ENCODE data around the gene CD274.

The CD274 gene

GRCh38 chr9:5466005-5466404 lies 15.7 kb downstream of the CD274 start:
- Histone ChIP-seq H3K36me3 (ENCODE audit: insufficient read depth, low read length) (no peaks in the 10 kb centered on the region), H4K20me1 (ENCODE audit: insufficient read depth, low read length) (no peaks in the 10 kb centered on the region), H3K4me2 (ENCODE audit: insufficient read depth, low read length) (no peak overlapping the region), H3K4me1 (ENCODE audit: insufficient read depth, low read length) (no peaks in the 10 kb centered on the region), H3K27ac (ENCODE audit: low read length) (no peak overlapping the region), H3K79me2 (ENCODE audit: insufficient read depth, low read length) (no peaks in the 10 kb centered on the region), H3K27me3 (ENCODE audit: insufficient read depth, low read length, poor library complexity) (no peaks in the 10 kb centered on the region), H3K9me3 (ENCODE audit: insufficient read depth, low read length, severe bottlenecking) (no peaks in the 10 kb centered on the region), H2AFZ (ENCODE audit: low read depth, low read length) (no peak overlapping the region), H3K9ac (ENCODE audit: low read depth, low read length) (no peak overlapping the region), H3K4me3 (ENCODE audit: low read depth in 1 of 2, low read length in 2 of 2) (no peak overlapping the region)
- TF ChIP-seq EZH2 (IDR thresholded peaks at IDR 0.05; ENCODE audit: borderline replicate concordance, low read depth, low read length, severe bottlenecking) = no peak
- TF ChIP-seq, protein P1, sequence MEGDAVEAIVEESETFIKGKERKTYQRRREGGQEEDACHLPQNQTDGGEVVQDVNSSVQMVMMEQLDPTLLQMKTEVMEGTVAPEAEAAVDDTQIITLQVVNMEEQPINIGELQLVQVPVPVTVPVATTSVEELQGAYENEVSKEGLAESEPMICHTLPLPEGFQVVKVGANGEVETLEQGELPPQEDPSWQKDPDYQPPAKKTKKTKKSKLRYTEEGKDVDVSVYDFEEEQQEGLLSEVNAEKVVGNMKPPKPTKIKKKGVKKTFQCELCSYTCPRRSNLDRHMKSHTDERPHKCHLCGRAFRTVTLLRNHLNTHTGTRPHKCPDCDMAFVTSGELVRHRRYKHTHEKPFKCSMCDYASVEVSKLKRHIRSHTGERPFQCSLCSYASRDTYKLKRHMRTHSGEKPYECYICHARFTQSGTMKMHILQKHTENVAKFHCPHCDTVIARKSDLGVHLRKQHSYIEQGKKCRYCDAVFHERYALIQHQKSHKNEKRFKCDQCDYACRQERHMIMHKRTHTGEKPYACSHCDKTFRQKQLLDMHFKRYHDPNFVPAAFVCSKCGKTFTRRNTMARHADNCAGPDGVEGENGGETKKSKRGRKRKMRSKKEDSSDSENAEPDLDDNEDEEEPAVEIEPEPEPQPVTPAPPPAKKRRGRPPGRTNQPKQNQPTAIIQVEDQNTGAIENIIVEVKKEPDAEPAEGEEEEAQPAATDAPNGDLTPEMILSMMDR (IDR thresholded peaks at IDR 0.05; ENCODE audit: borderline replicate concordance, extremely low read depth, low read length, poor library complexity, severe bottlenecking) = no peak
- no peak for DNase-seq
- no peak for ATAC-seq (ENCODE audit: insufficient read depth, low read depth)

DNA sequence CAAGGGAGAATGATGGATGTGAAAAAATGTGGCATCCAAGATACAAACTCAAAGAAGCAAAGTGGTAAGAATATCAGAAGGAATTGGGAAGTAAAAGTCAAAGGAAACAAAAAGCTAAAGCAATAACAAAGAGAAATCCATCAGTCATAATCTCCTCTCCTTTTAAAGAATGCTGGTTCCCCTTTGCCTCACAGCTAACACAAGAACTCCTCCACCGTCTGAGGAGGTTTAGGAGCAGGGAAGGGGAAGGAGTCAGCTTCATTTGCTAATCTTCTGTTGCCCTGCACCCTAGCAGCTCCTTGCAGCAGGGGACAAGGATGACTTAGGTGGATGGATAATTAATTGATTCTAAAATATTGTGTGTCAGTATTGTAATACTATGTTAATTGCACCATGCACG lies 16.4 kb downstream of the CD274 start:
- Histone ChIP-seq H3K4me2 (ENCODE audit: insufficient read depth, low read length) (no peak overlapping the region), H3K27me3 (ENCODE audit: insufficient read depth, low read length, poor library complexity) (no peaks in the 10 kb centered on the region)
- ATAC-seq (ENCODE audit: insufficient read depth, low read depth) = no peak

GRCh38 chr9:5468850-5469249 lies 18.5 kb downstream of the CD274 start:
- no peak overlapping the region for H3K4me2 ChIP-seq (ENCODE audit: insufficient read depth, low read length)
- no peaks in the 10 kb centered on the region for H3K4me1 ChIP-seq (ENCODE audit: insufficient read depth, low read length)
- H3K27ac ChIP-seq (ENCODE audit: low read length) = no peak overlapping the region
- H3K27me3 ChIP-seq (ENCODE audit: insufficient read depth, low read length, poor library complexity) = no peaks in the 10 kb centered on the region
- no peak overlapping the region for H3K9ac ChIP-seq (ENCODE audit: low read depth, low read length)
- H4K20me1 ChIP-seq (ENCODE audit: insufficient read depth, low read length) = no peaks in the 10 kb centered on the region
- H3K79me2 ChIP-seq (ENCODE audit: insufficient read depth, low read length) = no peaks in the 10 kb centered on the region
- no peak overlapping the region for H3K4me3 ChIP-seq (ENCODE audit: low read depth in 1 of 2, low read length in 2 of 2)
- no peaks in the 10 kb centered on the region for H3K36me3 ChIP-seq (ENCODE audit: insufficient read depth, low read length)
- H2AFZ ChIP-seq (ENCODE audit: low read depth, low read length) = no peak overlapping the region
- ATAC-seq (ENCODE audit: insufficient read depth, low read depth) (no peak), DNase-seq (no peak)
- TF ChIP-seq, protein P1 (IDR thresholded peaks at IDR 0.05; ENCODE audit: borderline replicate concordance, extremely low read depth, low read length, poor library complexity, severe bottlenecking) = no peak
- H3K9me3 ChIP-seq (ENCODE audit: insufficient read depth, low read length, severe bottlenecking) = no peaks in the 10 kb centered on the region

More for the DNA sequence above, 16.4 kb downstream of the CD274 start:
- no peaks in the 10 kb centered on the region for H4K20me1 ChIP-seq (ENCODE audit: insufficient read depth, low read length)
- H3K4me3 ChIP-seq (ENCODE audit: low read depth in 1 of 2, low read length in 2 of 2) = no peak overlapping the region
- no peak for DNase-seq
- no peak overlapping the region for H3K9ac ChIP-seq (ENCODE audit: low read depth, low read length)
- no peaks in the 10 kb centered on the region for H3K36me3 ChIP-seq (ENCODE audit: insufficient read depth, low read length)
- H2AFZ ChIP-seq (ENCODE audit: low read depth, low read length) = no peak overlapping the region
- TF ChIP-seq, protein P1 (IDR thresholded peaks at IDR 0.05; ENCODE audit: borderline replicate concordance, extremely low read depth, low read length, poor library complexity, severe bottlenecking) = no peak
- no peak for TF ChIP-seq EZH2 (IDR thresholded peaks at IDR 0.05; ENCODE audit: borderline replicate concordance, low read depth, low read length, severe bottlenecking)
- H3K27ac ChIP-seq (ENCODE audit: low read length) = no peak overlapping the region
- H3K9me3 ChIP-seq (ENCODE audit: insufficient read depth, low read length, severe bottlenecking) = no peaks in the 10 kb centered on the region
- no peaks in the 10 kb centered on the region for H3K4me1 ChIP-seq (ENCODE audit: insufficient read depth, low read length)
- no peaks in the 10 kb centered on the region for H3K79me2 ChIP-seq (ENCODE audit: insufficient read depth, low read length)

GRCh38 chr9:5470122-5470521 lies 19.8 kb downstream of the CD274 start:
- Histone ChIP-seq H3K4me3 (ENCODE audit: low read depth in 1 of 2, low read length in 2 of 2) (no peak overlapping the region), H3K4me1 (ENCODE audit: insufficient read depth, low read length) (no peaks in the 10 kb centered on the region), H4K20me1 (ENCODE audit: insufficient read depth, low read length) (no peaks in the 10 kb centered on the region), H3K4me2 (ENCODE audit: insufficient read depth, low read length) (no peak overlapping the region), H3K27me3 (ENCODE audit: insufficient read depth, low read length, poor library complexity) (no peaks in the 10 kb centered on the region), H3K27ac (ENCODE audit: low read length) (no peak overlapping the region), H3K36me3 (ENCODE audit: insufficient read depth, low read length) (no peaks in the 10 kb centered on the region), H3K9me3 (ENCODE audit: insufficient read depth, low read length, severe bottlenecking) (no peaks in the 10 kb centered on the region), H2AFZ (ENCODE audit: low read depth, low read length) (no peak overlapping the region), H3K79me2 (ENCODE audit: insufficient read depth, low read length) (no peaks in the 10 kb centered on the region), H3K9ac (ENCODE audit: low read depth, low read length) (no peak overlapping the region)
- ATAC-seq (ENCODE audit: insufficient read depth, low read depth) (no peak), DNase-seq (no peak)
- TF ChIP-seq EZH2 (IDR thresholded peaks at IDR 0.05; ENCODE audit: borderline replicate concordance, low read depth, low read length, severe bottlenecking) = no peak
- TF ChIP-seq, protein P1 (IDR thresholded peaks at IDR 0.05; ENCODE audit: borderline replicate concordance, extremely low read depth, low read length, poor library complexity, severe bottlenecking) = no peak

All from DND-41 (cell line).